Thyroid gland (tissue), 4 donors: ENCODE measurements around the gene ATG16L1. TPM values are rescaled to one million over a fixed set of nuclear protein-coding genes. Genes with fewer than 3 reads are reported as not detected.

Experiments used
- DNase-seq, 2 donors: peaks; one replicate each; pipeline ENCODE4 v3.0.0-alpha.2; 2019
- H3K27ac ChIP-seq, 3 donors: fragments of 200-600 bp; sonication (generic); 1 replicate in 2 of 3; 2 replicates in 1 of 3; pipeline ENCODE4 v1.5.1; 2016 to 2019; ENCODE audit warnings: mild to moderate bottlenecking in 1 of 3, moderate library complexity in 1 of 3
- H3K27me3 ChIP-seq: fragments of 200-600 bp; sonication (generic); one replicate; pipeline ENCODE4 v1.5.1; 2019
- H3K36me3 ChIP-seq, 2 donors: fragments of 200-600 bp; sonication (generic); one replicate each; pipeline ENCODE4 v1.5.1; 2016 to 2019
- H3K4me1 ChIP-seq, 2 donors: fragments of 200-600 bp; sonication (generic); one replicate each; pipeline ENCODE4 v1.5.1; 2017 to 2019
- H3K4me3 ChIP-seq, 3 donors: fragments of 200-600 bp; sonication (generic); replicated peaks in 1 of 3; 1 replicate in 2 of 3; 2 replicates in 1 of 3; pipeline ENCODE4 v1.5.1; 2016; ENCODE audit warnings: mild to moderate bottlenecking in 1 of 3
- H3K9me3 ChIP-seq: fragments of 200-600 bp; sonication (generic); one replicate; pipeline ENCODE4 v1.5.1; 2017
- CTCF ChIP-seq, 6 experiments: fragments of 200-600 bp in 3 of 6; fragments of 450-650 bp in 3 of 6; sonication (generic) in 3 of 6; IDR thresholded peaks; one replicate each; pipeline ENCODE4 v1.5.1; 2016 to 2019; ENCODE audit warnings: antibody characterized with exemption in 6 of 6, mild to moderate bottlenecking in 2 of 6, inconsistent platforms in 1 of 6, moderate library complexity in 1 of 6
- POLR2A ChIP-seq, 2 donors: fragments of 450-650 bp; IDR thresholded peaks; one replicate each; pipeline ENCODE4 v1.6.1; 2017; ENCODE audit warnings: antibody characterized with exemption in 2 of 2, mild to moderate bottlenecking in 2 of 2, moderate library complexity in 1 of 2
- WGBS, 2 donors: methylation state at CpG; one replicate each; pipeline ENCODE4 v1.1.5; 2017; 5-methylcytosine and 5-hydroxymethylcytosine counted together
- intact Hi-C: fragments of 100-400 bp; cut with DNase I; formaldehyde crosslinking; loops from one replicate; pipeline ENCODE4 v1.15.1; 2023
- total RNA-seq, 4 donors: library from RNA; depleted of rRNA; stranded (reverse); fragments of >200 nt; gene quantifications; one replicate each; pipeline ENCODE4 v1.2.3, GENCODE V29; 2016

ATG16L1 gene
- total RNA-seq, 4 donors from 2014 or later, result 52.7 to 112 (median 78.9) TPM

GRCh38 chr2:233317196-233317943 is 65.9 kb downstream of the ATG16L1 start:
- intact Hi-C loops, result no loop called here
- no peaks in the 10 kb centered on the region for H3K36me3 ChIP-seq
- H3K4me3 ChIP-seq, result no peak overlapping the region
- no peak for TF ChIP-seq CTCF (IDR thresholded peaks at IDR 0.05)
- no peak for TF ChIP-seq POLR2A (IDR thresholded peaks at IDR 0.05)
- 85 to 87% methylated on average over 7 of the region's 7 CpGs for whole genome bisulfite sequencing, 2 donors
- H3K27me3 ChIP-seq, result no peaks in the 10 kb centered on the region
- H3K9me3 ChIP-seq, result no peaks in the 10 kb centered on the region
- no peaks in the 10 kb centered on the region for H3K4me1 ChIP-seq
- DNase-seq, result no peak
- H3K27ac ChIP-seq, result no peak overlapping the region

DNA sequence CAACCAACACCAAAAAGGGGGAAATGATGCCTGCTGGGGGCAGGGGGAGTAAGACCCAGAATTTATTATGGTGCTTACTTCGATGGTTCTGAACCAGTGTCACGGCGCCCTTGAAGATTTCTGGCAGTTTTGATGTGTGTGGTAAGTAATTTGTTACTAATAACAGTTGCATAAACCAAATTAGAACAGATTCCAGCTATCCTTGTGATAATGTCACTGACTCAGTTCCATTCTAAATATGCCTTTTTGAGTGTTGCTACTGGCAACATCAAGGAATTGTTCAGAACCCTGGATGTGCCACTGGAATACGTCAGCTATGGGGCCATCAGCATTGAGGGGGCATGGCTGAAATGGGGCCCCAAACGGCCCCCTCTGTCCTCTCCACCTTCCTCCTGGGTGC is 67.8 kb downstream of the ATG16L1 start:
- Histone ChIP-seq H3K4me3 (no peak overlapping the region), H3K36me3 (no peaks in the 10 kb centered on the region), H3K4me1 (no peaks in the 10 kb centered on the region), H3K9me3 (no peaks in the 10 kb centered on the region), H3K27ac (no peak overlapping the region), H3K27me3 (no peaks in the 10 kb centered on the region)
- no peak for DNase-seq
- intact Hi-C loops, result no loop called here
- 82 to 90% methylated on average over 5 of the region's 5 CpGs for WGBS, 2 donors
- TF ChIP-seq CTCF (IDR thresholded peaks at IDR 0.05) (no peak), POLR2A (IDR thresholded peaks at IDR 0.05) (no peak)

DNA sequence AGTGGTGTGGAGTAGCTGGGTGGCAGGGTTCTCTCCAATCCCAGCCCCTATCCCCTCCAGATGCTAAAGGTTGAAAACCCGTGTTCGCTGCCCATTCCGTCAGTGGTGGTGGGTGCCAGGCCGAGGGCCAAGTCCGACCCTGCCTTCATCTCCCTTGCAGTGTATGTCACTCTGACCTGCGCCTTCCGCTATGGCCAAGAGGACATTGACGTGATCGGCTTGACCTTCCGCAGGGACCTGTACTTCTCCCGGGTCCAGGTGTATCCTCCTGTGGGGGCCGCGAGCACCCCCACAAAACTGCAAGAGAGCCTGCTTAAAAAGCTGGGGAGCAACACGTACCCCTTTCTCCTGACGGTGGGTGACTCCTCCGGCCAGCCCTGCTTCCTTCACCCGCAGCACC is 69.0 kb downstream of the ATG16L1 start:
- TF ChIP-seq POLR2A (IDR thresholded peaks at IDR 0.05) (no peak), CTCF (IDR thresholded peaks at IDR 0.05) (no peak)
- Histone ChIP-seq H3K27ac (no peak overlapping the region), H3K9me3 (no peaks in the 10 kb centered on the region), H3K4me1 (no peaks in the 10 kb centered on the region), H3K4me3 (no peak overlapping the region), H3K36me3 (no peaks in the 10 kb centered on the region), H3K27me3 (no peaks in the 10 kb centered on the region)
- no peak for DNase-seq
- 95 to 96% methylated on average over 17 of the region's 17 CpGs for WGBS, 2 donors
- intact Hi-C loops, result no loop called here

GRCh38 chr2:233321166-233321565 is 69.7 kb downstream of the ATG16L1 start:
- H3K27me3 ChIP-seq, result no peaks in the 10 kb centered on the region
- H3K4me1 ChIP-seq, result no peaks in the 10 kb centered on the region
- H3K36me3 ChIP-seq, result no peaks in the 10 kb centered on the region
- H3K4me3 ChIP-seq, result no peak overlapping the region
- TF ChIP-seq CTCF (IDR thresholded peaks at IDR 0.05) (no peak), POLR2A (IDR thresholded peaks at IDR 0.05) (no peak)
- H3K9me3 ChIP-seq, result no peaks in the 10 kb centered on the region
- intact Hi-C loops, result no loop called here
- no peak overlapping the region for H3K27ac ChIP-seq
- DNase-seq, result no peak
- 78 to 87% methylated on average over 6 of the region's 6 CpGs for WGBS, 2 donors

- intact Hi-C loops, result no loop called here
- no peaks in the 10 kb centered on the region for H3K36me3 ChIP-seq
- H3K27me3 ChIP-seq, result no peaks in the 10 kb centered on the region
- H3K27ac ChIP-seq, result no peak overlapping the region
- no peaks in the 10 kb centered on the region for H3K4me1 ChIP-seq
- DNase-seq, result no peak
- H3K9me3 ChIP-seq, result no peaks in the 10 kb centered on the region
- WGBS, 2 donors, result 90 to 92% methylated on average over 8 of the region's 8 CpGs
- no peak for TF ChIP-seq POLR2A (IDR thresholded peaks at IDR 0.05)
- no peak for TF ChIP-seq CTCF (IDR thresholded peaks at IDR 0.05)
- H3K4me3 ChIP-seq, result no peak overlapping the region
Measured at GRCh38 chr2:233323851-233324250, 72.4 kb downstream of the ATG16L1 start.
